IMR-90 (cell line): ENCODE measurements around the gene CDH16.

Experiments
- BHLHE40 ChIP-seq: fragments of 150-350 bp; IDR thresholded peaks from 2 replicates; pipeline ENCODE4 v1.6.1; 2016; ENCODE audit warnings: mild to moderate bottlenecking, low read depth, low read length
- CTCF ChIP-seq: conservative IDR thresholded peaks from 2 replicates; pipeline ENCODE4 v1.5.1; 2012; ENCODE audit warnings: mild to moderate bottlenecking, low read depth, low read length, improper control_type of control experiment
- MXI1 ChIP-seq: IDR thresholded peaks from 2 replicates; pipeline ENCODE4 v1.6.1; 2012; ENCODE audit warnings: low read depth, mild to moderate bottlenecking, low read length, moderate library complexity, borderline replicate concordance
- POLR2A ChIP-seq: IDR thresholded peaks from 2 replicates; pipeline ENCODE4 v1.6.1; 2012; ENCODE audit warnings: mild to moderate bottlenecking, low read depth, low read length
- RAD21 ChIP-seq: IDR thresholded peaks from 2 replicates; pipeline ENCODE4 v1.6.1; 2012; ENCODE audit warnings: low read length, improper control_type of control experiment
- RCOR1 ChIP-seq: IDR thresholded peaks from 2 replicates; pipeline ENCODE4 v1.6.1; 2012; ENCODE audit warnings: mild to moderate bottlenecking, low read length, improper control_type of control experiment; ENCODE audit not compliant: insufficient replicate concordance
- USF2 ChIP-seq: fragments of 150-350 bp; IDR thresholded peaks from 2 replicates; pipeline ENCODE4 v1.6.1; 2017; ENCODE audit warnings: mild to moderate bottlenecking, antibody characterized with exemption, low read length, low read depth

- TF ChIP-seq POLR2A (no peak), USF2 (no peak), CTCF (no peak), RAD21 (no peak), BHLHE40 (no peak), MXI1 (no peak), RCOR1 (no peak)
These were observed 24.6 kb downstream of the CDH16 start for GRCh38 chr16:66894055-66894454.
